Stimulated activated CD8-positive, alpha-beta memory T cell treated with anti-CD3 and anti-CD28 coated beads, Interleukin-7, amount 100 ng/mL, for 4 hours (primary cell): ENCODE results near the gene PARD3.
"Not testable (repeated sequence)": the region's sequence is repeated elsewhere in the genome, so short reads cannot be mapped to it uniquely, and the experiment has no call there.

Experiments
- DNase-seq, 2 donors: peaks; one replicate each; pipeline ENCODE4 v3.0.0-alpha.2; 2020; ENCODE audit warnings: low read depth in 2 of 2

Gene PARD3

DNA sequence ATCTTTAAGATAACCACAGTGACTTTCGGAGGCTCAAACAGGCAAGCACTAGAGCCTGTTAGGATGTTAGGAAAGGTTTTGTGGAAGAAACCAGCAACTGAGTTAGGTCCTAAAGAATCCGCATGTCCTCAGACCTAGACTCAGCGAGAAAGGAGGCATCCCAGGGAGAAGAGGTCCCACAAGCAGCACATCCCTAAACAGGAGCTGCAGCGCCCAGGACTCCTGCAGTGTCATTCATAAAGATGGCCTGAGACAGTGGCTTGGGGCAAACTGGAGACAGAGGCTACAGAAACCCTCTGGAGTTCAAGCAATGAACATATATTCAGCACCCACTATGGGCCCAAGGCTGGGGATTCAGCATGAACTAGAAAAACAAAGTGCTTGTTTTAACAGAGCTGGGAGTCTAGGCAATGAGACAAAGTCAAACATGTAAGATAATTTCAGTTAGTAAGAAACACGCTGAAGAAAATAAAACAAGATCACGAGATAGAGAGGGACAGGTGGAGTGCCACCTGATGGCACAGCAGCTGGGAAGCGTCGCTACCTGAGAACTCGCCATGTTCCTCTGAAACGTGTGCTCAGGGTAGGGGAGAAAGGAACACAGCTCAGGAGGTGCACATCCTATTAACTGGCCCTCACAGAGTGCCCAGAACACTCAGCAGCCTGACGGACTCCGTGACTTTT lies 48.1 kb downstream of the PARD3 start:
- DNase-seq: no peak

- DNase-seq: no peak
Observed at GRCh38 chr10:34766266-34766600, 48.9 kb downstream of the PARD3 start.

DNA sequence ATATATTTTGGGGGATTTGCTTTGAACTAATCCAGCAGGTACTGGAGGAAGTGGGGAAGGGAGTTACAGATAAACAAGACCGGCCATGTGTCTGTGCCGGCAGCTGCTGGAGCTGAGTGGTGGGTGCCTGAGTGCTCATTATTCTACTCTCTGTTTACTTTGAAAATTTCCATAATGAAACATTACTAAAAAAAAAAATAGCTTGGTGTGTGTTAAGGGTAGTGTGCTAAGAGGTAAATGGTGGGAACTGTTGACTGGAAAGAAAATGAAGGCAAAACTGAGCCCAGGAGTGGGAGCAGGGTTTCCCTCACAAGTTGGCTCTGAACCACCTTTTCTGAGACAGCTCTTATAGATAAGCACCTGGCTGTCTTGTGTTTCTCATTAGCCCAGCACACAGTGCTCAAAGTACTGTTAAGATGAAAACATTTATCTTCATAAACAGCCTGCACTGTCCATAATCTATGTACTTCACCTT lies 50.6 kb downstream of the PARD3 start:
- DNase-seq: no peak

DNA sequence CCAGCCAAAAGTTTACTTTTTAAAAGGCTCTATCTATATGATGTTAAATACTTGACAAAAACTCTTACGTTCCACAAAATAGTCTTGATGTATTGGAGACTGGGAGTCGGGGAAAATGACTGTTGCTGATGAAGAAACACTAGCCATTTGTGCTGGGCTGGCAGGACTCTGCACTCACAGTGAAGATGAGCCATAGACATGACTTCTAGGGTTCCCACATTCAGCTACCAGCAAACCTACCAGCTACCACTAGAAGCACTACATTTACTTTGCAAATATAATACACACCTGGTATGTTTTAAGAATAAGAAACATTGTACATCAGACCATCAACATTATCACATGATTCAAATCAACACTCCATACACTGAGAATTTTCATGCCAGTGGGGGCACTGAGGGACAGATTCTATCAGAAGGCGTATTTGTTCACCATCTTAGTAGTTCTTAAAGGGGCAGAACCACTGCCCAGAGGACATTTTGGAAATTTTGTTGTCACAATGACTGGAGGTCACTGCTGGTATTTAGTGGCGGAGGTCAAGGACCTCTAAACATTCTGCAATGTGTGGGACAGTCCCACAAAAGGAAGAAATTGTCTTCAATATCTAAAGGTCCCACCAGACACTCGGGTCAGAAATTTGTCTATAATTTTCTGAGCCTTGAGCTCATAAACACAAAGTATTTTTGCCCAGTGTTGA lies 52.3 kb downstream of the PARD3 start:
- DNase-seq: no peak

DNA sequence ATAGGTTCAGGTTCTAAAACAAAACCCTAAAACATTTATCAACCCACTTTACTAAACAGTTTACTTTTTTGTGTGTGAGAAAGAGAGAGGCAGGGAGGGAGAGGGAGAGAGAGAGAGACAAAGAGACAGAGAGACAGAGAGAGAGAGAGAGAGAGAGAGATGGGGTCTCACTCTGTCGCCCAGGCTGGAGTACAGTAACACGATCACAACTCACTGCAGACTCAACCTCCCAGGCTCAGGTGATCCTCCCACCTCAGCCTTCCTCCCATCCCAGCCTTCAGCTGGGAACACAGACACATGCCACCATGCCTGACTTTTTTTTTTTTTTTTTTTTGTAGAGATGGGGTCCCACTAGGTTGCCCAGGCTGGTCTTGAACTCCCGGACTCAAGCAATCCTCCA lies 52.9 kb downstream of the PARD3 start:
- no peak for DNase-seq

DNA sequence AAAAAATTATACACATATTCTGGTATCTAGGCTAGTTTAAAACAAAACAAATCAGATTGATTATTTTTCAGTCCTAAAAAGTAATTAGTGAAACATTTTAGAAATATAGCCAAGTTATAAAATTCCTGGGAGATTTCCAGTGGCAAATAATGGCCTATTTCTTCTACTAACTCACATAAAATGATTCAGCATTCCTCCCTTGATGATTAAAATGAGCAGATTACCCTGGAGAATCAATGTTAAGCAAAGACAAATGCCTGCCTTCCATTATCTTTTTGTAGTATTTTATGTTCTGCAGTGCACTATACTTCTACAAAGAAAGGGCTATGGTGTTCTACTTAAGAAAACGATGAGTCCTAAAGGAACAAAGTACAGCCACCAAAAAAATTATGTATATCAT lies 53.6 kb downstream of the PARD3 start:
- no peak for DNase-seq

DNA sequence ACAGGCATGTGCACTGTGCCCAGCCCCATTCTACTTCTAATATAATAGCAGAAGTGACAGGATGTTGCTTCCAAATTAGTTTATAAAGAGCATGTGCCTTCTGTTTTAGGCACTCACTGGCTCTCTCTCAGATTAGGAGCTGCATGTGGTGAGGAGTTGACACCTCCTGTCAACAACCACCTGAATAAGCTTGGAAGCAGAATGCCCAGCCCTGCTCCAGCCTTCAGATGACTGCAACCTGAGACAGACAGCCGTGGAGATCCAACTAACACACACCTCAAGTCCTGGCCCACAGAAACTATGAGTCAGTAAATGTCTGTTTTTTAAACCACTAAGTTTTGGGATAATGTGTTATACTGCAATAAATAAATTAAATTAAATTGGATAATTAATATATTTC lies 54.5 kb downstream of the PARD3 start:
- no peak for DNase-seq

GRCh38 chr10:34759837-34760215 lies 55.3 kb downstream of the PARD3 start:
- no peak for DNase-seq

GRCh38 chr10:34759161-34759836 lies 55.8 kb downstream of the PARD3 start:
- DNase-seq: no peak

DNA sequence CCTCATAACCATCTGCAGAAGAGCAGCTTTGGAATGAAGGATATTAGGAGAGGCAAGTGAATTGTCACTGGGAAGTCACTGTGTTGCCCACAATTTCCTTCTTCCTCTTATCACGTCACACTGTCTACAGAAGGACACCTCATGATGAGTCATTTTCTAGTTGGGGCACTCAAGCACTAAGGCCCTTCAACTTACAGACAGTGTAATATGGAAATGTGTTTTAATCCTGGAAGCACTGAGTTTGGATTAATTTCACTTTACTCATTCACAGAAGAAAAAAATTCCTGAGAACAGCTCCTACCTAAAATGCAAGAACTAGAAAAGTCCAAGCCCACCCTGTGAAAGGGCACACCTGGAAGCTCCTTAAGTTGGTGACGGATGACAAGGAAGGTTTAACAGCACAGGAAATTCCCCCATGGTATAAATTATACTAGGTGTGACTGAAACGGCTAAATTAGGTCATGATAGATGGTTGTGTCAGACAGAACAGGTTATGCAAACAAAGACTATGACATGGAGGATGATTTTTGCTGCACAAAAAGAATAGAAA lies 56.6 kb downstream of the PARD3 start:
- no peak for DNase-seq

DNA sequence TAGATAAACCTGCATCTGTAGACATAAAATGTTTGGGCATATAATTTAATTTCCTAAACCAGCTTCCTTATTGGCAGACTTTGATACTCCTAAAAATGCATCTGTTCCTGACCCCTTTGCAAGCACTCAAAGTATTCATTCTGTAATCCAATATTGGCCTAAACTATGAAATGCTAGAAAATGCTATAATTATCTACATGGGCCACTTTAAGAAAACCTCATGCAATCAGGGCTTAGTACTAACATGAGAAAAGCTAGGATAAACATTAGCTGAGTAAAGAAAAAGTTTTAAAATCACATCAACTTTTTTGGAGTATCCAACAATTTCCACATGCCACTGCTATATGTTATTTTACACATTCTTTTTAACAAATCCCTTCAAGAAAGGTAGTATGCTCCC lies 57.2 kb downstream of the PARD3 start:
- no peak for DNase-seq

DNA sequence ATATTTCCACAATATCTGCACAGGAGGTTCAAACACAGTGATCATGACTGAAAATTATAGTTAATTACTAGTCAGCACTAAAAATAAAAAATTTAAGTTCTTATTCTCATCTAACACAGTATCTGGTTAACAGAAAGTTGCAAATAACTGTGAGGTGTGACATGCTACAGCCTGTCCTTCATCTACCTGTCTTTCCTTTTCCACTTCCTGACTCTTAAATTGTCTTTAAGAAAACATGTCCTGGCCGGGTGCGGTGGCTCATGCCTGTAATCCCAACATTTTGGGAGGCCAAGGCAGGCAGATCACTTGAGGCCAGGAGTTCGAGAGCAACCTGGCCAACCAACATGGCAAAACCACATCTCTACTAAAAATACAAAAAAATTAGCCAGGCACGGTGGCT lies 57.9 kb downstream of the PARD3 start:
- not testable (repeated sequence) for DNase-seq

DNA sequence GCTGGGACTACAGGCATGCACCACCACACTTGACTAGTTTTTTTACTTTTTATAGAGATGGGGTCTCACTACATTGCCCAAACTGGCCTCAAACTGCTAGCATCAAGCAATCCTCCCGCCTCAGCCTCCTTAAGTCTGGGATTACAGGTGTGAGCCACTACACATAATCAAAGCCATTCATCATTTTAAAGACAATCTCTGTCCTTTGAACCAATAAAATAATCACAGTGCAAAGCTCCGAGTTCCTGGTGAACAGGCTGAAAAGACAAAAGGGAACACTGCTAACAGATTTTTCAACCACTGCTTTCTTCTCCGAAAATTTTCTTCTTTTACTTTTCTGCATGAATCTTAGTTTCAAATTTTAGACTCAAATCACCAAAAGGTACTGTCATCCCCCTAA lies 58.5 kb downstream of the PARD3 start:
- DNase-seq: no peak

DNA sequence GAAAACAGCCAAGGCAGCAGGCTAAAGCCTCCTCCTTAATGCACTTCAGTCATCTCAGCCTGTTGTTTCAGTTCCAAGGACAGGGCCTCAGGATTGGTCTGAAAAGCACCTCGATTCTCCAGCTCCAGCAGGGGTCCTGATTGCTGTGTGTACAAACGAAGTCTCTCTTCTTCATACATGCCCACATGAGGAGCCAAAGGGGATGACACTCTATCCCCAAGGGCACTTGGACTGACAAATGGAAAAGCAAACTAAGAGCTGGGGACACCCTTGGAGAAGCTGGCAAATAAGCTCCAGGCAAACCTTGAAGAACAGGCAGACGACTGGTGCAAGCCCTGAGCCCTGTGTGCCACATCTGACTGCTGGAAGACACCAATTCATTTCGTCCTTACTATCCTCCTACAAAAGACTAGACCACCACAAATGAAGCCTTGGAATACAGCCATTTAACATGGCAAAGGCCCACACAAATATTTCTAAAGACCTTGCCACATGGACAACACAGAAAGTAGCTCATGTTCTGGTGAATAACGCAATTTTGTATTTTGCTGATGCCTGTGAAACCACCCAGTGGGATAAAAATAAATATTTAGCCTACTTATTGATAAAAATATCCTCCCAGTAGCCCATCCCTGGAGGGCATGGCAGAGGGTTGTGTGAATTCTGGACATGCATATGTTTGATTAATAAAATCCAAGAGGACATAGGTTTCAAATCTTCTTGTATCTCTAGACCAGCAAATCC lies 61.9 kb downstream of the PARD3 start:
- no peak for DNase-seq

- no peak for DNase-seq
Observed at GRCh38 chr10:34751272-34751671, 63.8 kb downstream of the PARD3 start.

- not testable (repeated sequence) for DNase-seq
Observed at GRCh38 chr10:34750795-34751194, 64.3 kb downstream of the PARD3 start.

- DNase-seq: no peak
Observed at GRCh38 chr10:34748767-34749166, 66.3 kb downstream of the PARD3 start.

DNA sequence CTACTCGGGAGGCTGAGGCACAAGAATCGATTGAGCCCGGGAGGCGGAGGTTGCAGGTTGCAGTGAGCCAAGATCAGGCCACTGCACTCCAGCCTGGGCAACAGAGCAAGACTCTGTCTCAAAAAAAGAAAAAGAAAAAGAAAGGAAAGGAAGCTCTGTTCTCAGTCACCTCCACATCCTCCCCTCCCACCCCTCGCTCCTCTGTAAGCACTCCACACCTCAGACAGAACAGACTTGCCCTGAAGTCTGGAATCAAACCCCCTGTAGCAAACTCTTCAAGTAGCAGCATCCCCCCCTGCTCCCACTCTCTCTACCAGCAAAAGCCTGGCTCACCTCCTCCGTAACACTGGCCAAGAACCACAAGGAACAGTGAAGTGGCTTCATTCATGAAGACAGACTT lies 66.7 kb downstream of the PARD3 start:
- no peak for DNase-seq

GRCh38 chr10:34746094-34746493 lies 69.0 kb downstream of the PARD3 start:
- DNase-seq: no peak

- no peak for DNase-seq
Observed at GRCh38 chr10:34745244-34745643, 69.9 kb downstream of the PARD3 start.

- no peak for DNase-seq
Observed at GRCh38 chr10:34744590-34744989, 70.5 kb downstream of the PARD3 start.

- DNase-seq: no peak
Observed at GRCh38 chr10:34743814-34744213, 71.3 kb downstream of the PARD3 start.
